Hematopoietic multipotent progenitor cell treated with erythropoietin and hydrocortisone succinate and interleukin-3 and kit ligand, for 15 days (in vitro differentiated cells): ENCODE results near the gene RNF223.
"Not testable (repeated sequence)": the region's sequence is repeated elsewhere in the genome, so short reads cannot be mapped to it uniquely, and the experiment has no call there.

ENCODE experiments used
- DNase-seq: peaks from one replicate; pipeline ENCODE4 v3.0.0-alpha.2; 2015; ENCODE audit warnings: low spot score

RNF223 gene

GRCh38 chr1:1072299-1072848 lies 1.7 kb downstream of the RNF223 start:
- DNase-seq = no peak

- DNase-seq = no peak
Measured at GRCh38 chr1:1071486-1072298, 2.4 kb downstream of the RNF223 start.

DNA sequence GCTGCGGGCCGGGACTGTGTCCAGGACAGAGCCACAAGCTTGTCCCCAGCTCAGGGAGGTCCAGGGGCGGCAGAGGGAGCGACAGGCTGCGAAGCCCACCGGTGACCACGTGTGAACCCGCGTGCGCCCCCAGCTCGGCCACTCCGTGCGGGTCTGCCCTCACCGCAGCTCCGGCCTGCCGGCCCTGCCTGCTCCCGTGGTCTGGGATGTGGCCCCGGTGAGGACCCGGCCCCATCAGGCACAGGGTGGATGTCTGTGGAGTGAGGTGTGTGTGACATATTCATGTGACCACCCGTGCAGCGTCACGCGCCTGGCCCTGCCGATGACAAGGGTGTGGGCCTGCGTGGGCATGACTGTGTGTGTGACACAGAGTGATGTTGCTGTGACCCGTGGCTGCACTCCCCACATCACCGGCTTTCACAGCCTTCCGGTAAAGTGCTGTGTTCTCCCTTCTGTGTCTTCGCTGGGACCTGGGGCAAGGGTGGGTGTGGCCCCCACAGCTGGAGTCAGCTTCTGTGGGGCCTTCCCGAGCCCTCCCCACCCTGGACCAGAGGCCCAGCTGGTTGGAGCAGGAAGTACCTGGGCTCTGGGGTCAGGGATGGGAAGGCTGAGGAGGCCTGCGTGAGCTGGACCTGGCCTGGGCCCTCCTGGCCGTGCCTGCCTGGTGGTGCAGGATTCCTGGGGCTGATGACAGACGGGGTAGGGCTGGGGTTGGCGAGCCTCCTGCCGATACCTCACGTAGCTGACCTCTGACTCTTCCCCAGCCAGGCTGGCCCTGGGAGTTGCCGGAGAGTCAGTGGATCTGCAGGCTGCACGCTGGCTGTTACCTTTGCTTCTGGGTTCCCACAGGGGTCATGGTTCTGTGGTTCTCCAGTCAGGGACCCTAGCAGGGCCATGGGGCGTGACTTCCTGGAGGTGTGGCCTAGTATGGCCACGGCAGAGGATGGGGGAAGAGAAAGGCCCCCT lies 4.1 kb downstream of the RNF223 start:
- DNase-seq = no peak

DNA sequence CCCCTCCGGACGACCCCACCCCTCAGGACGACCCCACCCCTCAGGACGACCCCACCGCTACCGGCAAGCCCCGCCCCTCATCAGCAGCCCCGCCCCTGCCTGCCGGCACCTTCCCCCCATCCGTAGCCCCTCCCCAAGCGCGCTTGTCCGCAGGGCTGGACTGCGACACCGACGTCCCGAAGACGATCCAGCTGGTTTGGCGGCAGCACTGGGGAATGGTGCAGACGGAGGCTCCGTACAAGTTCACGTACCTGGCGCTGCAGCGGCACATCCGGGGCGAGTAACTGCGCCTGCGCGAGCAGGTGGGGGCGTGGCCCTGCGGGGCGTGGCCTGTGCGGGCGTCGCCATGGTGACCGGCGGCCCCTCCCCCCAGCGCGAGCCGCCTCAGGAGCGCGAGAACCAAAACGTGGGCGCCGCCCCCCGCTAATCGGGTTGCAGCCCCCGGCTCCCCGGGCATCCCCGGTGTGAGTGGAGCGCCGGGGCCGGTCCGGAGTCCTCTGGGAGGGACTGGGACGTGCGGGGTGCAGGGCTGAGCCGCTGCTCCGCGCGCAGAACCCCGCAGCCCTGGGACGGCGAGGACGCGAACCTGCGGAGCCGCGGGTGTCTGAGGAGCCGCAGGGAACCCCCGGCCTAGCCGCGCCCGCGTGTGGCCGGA lies 4.9 kb downstream of the RNF223 start:
- peak; percentile 84 for DNase-seq

- DNase-seq = no peak
Measured at GRCh38 chr1:1068517-1069055, 5.5 kb downstream of the RNF223 start.

GRCh38 chr1:1067860-1068516 lies 6.1 kb downstream of the RNF223 start:
- no peak for DNase-seq

DNA sequence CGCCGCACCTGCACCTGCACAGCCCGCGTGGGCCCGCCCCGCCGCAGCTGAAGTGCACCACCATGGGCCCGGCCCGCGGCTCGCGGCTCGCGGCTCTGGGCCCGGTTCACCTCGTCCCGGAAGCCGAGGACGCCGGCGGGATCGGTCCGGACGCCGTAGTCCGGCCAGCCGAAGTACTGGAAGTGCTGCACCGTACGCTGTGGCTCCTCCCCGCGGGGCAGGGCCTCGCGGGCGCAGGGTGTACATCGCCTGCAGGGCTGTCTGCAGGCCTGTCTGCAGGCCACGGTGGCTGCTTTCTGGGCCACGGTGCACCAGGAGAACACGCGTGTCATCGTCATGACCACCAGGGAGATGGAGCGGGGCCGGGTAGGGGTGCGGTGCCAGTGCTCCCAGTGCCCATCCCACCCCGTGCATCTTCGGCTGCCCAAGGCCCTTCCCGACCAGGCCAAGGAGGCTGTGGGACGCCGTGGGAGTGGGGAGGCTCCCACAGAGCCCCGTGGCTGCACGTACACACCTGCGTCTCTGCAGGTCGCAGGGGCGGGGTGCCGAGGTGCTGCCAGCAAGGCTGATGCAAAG lies 6.7 kb downstream of the RNF223 start:
- no peak for DNase-seq

DNA sequence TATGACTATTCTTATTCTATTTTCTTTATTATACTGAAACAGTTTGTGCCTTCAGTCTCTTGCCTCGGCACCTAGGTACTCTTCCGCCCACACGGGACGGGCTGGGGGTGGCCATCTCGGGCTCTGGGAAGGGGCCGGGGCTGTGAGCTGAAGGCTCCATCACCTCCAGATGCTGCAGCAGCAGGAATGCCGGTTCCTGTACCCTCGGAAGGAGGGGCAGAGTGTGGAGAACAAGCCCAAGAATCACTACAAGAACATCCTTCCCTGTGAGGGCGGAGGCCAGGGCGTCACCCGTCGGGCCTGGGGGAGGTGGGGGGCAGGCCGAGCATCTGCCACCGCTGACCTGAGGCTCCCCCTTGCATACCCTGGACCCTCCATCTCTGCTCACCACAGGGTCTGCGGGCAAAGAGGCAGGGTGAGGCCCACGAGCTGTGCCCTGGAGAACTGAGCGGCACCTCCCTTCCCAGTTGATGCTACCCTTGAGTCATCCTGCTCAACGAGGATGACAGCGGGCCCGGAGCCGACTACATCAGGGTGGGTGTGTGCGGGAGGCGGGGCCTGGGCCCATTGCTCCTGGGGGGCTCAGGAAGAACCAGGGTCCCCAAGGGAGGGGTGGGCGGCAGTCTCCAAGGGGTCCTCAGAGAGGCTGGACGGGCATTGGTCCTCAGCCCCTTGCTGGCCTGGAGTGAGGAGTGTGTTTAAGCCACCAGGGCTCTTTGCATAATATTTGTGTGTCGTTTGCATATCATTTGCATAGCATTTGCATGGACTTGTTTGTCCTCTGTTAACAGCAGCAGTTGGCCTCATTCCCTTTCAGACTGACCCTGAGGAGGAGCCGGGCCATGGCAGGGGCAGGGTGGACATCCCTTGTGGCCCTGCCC lies 7.5 kb downstream of the RNF223 start:
- DNase-seq = no peak

DNA sequence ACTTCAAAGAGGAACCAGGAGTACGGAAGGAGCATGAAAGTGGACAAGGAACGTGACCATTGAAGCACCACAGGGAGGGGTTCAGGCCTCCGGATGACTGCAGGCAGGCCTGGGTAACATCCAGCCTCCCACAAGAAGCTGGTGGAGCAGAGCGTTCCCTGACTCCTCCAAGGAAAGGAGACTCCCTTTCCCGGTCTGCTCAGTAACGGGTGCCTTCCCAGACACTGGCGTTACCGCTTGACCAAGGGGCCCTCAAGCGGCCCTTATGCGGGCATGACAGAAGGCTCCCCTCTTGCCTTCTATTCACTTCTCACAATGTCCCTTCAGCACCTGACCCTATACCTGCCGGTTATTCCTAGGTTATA lies 8.2 kb downstream of the RNF223 start:
- DNase-seq = not testable (repeated sequence)

GRCh38 chr1:1065265-1065939 lies 8.7 kb downstream of the RNF223 start:
- DNase-seq = no peak

GRCh38 chr1:1063945-1064831 lies 9.9 kb downstream of the RNF223 start:
- peak; percentile 46 for DNase-seq

- DNase-seq = no peak
Measured at GRCh38 chr1:1063261-1063944, 10.7 kb downstream of the RNF223 start.

GRCh38 chr1:1062348-1063163 lies 11.6 kb downstream of the RNF223 start:
- no peak for DNase-seq

GRCh38 chr1:1061682-1062345 lies 12.3 kb downstream of the RNF223 start:
- no peak for DNase-seq

GRCh38 chr1:1060281-1061000 lies 13.7 kb downstream of the RNF223 start:
- DNase-seq = no peak
